IPS DF 19.7 (cell line): Measurements from ENCODE around the gene G2E3.
A peak's percentile ranks its signal among the peaks of the same experiment; 100 is the strongest.
"Not testable (repeated sequence)": the region's sequence is repeated elsewhere in the genome, so short reads cannot be mapped to it uniquely, and the experiment has no call there.

Experiments used
- DNase-seq: peaks from one replicate; pipeline ENCODE4 v3.0.0-alpha.2; 2013; ENCODE audit warnings: low read depth, low spot score

G2E3 gene

DNA sequence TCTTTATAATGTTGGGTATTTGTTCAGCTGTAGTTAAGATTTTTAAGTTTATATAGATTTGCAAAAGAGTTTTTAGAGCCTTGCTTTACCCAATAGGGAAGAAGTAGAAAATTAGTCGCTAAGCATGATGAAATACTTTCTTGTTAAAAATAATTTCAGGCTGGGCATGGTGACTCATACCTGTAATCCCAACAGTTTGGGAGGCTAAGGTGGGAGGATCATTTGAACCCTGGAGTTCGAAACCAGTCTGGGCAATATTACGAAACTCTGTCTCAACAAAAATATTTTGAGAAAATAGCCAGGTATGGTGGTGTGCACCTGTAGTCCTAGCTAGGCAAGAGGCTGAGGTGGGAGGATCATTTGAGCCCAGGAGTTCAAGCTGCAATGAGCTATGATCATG lies 44.4 kb downstream of the G2E3 start:
- DNase-seq: no peak

DNA sequence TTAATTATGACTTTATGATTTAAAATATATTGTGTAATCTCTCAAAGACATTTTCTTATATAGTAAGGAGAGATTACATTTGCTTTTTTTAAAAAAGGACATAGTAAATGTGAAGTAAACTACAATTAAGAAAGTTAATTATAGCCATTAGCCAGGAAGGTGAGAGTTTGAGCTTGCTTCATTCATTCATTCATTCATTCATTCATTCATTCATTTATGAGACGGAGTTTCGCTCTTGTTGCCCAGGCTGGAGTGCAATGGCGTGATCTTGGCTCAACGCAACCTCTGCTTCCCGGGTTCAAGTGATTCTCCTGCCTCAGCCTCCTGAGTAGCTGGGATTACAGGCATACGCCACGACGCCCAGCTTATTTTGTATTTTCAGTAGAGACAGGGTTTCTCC lies 45.7 kb downstream of the G2E3 start:
- DNase-seq: not testable (repeated sequence)

DNA sequence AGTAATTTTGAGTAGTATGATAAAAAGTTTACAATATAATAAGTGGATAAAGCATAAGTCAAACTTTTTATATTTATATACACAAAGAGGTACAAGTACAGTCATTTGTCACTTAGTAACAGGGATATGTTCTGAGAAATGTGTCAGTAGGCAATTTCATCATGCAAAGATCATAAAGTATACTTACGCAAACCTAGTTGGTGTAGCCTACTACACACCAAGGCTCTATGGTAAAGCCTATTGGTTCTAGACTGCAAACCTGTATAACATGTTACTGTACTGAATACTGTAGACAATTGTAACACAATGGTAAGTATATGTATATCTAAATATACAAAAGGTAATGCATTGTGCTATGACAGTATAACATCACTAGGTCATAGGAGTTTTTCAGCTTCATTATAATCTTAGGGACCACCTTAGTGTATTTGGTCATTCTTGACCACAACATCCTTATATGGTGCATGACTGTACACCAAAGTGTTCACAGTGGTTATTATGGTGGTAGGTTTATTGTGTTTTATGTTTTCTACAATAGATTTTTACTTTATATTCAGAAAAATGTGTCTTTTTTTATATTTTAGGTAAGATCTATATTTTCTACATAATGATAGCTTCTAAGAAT lies 48.3 kb downstream of the G2E3 start:
- no peak for DNase-seq

DNA sequence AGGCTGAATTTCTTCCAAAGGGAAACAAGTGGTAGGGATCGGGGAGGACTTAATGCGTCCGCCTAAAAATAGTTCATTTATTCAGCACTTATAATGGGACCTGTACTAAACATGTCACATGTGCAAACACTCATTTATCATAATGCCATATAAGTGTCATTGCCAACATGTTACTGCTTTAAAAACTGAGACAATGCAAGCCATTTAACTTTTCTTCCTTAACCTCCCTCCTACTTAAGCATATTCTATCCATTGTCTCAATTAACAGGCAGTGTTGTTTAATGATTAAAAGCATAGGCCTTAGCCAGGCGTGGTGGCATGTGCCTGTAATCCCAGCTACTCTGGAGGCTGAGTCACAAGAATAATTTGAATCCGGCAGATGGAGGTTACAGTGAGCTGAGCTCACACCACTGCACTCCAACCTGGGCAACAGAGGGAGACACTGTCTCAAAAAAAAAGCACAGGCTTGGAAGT lies 49.6 kb downstream of the G2E3 start:
- no peak for DNase-seq

DNA sequence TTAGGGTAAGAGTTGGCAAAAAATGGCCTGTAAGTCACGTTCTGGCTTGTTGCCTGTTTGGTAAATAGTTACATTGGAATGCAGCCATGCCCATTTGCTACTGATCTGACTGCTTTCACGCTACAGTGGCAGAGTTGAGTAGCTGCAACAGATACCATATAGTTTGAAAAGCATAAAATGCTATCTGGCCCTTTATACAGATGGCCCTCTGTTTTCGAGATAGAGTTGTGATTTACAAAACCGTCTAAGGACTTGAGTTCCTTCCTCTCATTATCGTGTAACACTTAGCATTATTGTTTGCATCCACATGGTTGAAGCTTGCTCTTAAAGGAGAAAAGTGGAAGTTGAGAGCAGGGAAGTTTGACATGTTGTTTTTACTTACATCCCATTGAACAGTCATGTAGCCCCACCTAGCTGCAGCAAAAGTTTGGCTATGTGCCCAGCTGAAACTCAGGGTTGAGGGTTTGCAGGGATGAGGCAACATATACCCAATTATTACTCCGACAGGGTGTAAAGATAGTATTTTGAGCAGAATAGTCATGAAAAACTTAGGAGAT lies 51.9 kb downstream of the G2E3 start:
- no peak for DNase-seq

DNA sequence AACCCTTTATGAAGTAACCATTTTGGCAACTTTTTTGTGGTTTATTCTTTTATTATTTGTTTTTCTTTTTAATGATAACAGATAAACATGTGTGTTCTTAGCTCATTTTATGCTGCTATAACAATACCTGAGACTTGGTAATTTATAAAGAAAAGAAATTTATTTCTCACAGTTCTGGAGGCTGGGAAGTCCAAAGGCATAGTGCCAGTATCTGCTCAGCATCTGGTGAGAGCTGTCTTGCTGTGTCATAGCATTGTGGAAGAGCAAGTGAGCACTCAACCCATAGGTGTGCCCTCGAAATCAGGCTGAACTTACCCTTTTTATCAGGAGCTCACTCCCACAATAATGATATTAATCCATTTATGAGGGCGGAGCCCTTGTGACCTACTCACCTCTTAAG lies 55.2 kb downstream of the G2E3 start:
- DNase-seq: no peak

DNA sequence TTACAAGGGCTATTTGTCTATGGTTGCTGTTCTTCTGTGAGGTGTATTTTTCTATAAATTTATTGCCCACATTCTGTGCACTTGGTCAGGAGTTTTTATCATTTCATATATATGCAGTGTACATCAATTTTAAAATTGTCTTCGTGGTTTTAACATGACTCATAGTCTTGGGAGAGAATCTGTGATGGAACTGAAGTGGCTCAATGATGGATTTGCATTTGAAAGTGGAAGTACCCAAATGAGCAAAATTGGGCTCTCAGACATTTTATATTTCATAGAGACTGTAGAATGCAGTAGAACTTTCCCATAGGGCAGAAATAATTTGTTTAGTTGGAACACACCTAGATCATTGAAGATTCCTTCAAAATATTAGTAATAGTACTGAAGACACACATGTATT lies 61.2 kb downstream of the G2E3 start:
- DNase-seq: no peak

DNA sequence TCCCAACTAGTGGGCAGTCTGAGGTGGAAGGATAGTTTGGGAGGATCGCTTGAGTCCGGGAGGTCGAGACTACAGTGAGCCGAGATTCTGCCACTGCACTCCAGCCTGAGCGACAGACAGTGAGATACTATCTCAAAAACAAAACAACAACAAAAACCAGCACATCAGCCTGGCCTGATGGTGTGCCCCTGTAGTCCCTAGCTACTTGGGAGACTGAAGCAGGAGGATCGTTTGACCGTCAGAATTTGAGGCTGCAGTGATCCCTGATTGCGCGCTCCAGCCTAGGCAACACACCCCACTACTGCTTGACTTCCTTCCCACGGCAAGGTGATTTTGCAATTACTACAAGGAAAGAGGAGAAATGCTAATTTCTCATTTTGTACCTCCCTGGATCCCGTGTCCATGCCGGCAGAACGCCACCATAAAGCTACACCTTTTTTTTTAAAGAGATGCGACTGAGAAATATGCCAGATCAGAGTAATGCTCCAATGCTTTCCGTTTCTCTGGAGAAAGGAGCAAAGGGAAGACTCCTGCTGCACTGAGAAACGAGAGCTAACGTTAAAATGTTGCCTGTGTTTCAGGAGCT lies 62.5 kb downstream of the G2E3 start:
- no peak for DNase-seq

DNA sequence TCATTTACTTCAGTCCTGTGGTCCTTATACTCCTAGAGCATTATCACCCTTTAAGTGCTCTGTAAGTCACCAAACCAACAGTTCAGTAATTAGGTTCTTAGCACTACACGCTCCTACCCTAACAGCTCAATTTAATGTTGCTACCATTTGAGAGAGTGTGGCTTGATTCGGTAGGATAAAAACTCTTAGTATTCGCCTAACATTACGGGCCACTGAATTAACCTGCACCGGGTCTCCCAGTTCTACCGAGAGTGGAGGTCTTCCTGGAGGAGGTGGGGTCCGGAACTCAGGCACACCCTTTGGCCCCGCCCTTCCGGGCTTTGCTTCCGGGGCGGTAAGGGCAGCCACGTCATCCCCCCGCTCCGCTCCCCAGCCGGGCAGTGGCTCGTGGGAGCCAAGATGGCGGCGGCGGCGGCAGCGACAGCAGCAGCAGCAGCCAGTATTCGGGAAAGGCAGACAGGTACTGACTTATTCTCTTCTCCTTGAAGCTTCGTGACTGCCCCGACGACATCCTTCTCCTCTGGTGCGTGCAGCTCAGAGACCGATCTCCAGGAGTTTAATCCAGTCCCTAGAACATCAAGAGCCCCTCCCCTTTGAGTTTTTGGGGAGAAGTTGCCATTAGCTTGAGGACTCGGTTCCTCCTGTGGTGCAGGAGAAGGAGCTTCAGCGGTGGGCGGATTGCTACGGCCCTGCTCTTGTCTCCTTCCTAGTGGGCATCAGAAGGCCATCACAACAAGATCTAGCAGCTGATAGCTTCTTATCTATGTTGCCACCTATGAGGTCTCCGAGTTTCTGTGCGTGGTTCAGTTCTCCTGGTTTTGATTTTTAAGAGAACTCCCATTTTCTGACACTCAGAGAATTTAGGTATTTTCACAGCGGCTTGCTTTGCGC lies 63.2 kb downstream of the G2E3 start, which contains the start of gene SCFD1:
Gene SCFD1, plus strand, starts transcription at position 380 of the 891 bp plus-strand sequence. Its CDS starts 20 bp downstream, at position 400.
- DNase-seq: peak; percentile 78

DNA sequence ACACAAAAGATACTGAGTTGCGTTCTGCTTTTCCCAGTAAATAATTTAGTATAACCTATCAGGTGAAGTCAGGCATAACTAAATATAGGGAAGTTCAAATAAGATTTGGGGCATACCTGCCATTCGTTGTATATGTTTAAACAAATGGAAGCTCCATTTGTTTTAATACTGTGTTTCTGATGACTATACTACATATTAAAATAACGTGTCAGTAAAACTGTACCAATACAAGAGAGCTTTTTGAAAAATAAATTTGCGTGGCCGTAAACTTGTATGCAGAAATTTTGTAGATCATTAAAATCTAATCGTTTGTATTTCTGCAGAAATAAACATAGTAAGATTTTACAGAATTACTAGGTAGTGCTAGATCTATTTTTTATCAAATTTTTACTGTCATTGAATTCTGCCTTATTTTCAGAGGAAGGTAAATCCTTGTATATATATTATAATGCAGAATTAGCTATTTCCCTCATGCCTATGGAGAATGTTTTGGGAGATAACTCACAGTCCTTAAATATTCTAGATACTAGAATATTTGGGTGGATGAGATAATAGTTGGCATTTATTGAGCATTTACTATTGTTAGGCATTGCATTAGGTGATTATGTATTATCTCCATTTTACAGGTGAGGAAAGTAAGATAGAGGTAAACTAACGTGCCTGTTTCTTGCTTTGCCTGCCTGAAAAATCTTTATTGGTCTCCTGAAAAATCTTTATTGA lies 64.6 kb downstream of the G2E3 start:
- DNase-seq: no peak

DNA sequence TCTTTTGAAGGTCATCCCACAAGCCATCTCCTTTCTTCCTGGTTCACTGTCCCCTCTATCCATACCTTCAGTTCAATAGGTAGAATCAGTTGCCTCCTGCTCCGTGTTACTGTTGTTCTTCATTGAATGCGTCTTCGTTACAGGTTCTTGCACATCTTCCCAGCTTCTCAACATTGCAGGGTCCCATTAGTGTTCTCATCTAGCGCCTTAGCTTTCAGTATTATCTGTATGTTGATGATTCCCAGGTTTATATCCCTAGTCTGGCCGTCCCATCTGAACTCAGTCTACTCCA lies 65.1 kb downstream of the G2E3 start:
- no peak for DNase-seq

DNA sequence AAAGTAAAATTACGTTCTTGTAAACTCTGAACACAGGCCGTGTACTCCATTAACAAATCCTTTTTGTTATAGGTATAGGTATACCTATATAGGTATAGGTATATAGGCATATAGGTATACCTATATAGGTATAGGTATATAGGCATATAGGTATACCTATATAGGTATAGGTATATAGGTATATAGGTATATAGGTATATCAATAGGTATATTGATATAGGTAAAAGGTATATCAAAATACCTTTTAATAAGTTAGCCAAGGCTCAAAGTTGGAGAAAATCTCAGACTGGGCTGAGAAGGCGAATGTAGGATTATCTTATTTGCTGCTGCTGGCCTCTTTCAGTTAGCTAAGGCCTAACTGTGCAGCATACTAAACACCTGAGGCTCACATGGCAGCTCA lies 66.6 kb downstream of the G2E3 start:
- DNase-seq: no peak

DNA sequence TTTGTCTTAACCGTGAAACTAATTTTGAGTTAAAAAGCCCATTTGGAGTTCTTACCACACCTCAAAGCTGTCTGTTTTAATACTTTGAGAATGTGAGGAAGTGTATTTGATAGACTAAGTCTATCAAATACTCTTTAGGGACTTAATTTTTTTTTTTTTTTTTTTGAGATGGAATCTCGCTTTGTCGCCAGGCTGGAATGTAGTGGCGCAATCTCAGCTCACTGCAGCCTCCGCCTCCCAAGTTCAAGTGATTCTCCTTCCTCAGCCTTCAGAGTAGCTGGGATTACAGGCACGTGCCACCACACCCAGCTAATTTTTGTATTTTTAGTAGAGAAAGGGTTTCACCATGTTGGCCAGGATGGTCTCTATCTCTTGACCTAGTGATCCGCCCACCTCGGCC lies 70.5 kb downstream of the G2E3 start:
- DNase-seq: not testable (repeated sequence)

DNA sequence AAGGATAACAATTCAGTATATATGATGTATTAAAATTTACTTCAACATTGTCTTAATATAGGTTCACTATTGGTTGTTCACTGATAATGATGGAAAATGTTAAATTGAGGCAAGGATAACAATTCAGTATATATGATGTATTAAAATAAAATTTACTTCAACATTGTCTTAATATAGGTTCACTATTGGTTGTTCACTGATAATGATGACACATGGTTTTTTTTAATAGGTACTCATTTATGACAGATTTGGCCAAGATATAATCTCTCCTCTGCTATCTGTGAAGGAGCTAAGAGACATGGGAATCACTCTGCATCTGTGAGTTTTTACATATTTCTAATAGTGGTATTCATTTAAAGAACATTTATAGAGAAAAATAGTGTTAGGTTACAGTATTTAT lies 71.3 kb downstream of the G2E3 start:
- DNase-seq: no peak

DNA sequence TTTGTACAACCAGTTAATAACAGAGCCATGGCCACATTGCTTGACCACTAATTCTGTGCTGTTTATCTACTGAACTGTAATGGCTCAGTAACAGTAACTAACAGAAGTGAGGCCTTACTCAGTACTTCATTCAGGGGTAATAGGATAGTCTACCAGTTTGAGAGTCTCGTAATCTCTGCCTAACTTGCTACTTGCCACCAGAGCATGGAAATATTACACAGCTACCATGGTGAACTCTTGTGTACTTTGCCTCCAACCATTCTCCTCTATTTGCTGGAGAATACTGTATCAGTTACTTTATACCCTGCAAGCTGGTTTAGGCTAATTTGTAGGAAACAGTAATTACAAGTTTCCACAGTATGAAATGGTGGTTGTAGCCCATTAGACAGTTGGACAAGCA lies 73.8 kb downstream of the G2E3 start:
- no peak for DNase-seq

DNA sequence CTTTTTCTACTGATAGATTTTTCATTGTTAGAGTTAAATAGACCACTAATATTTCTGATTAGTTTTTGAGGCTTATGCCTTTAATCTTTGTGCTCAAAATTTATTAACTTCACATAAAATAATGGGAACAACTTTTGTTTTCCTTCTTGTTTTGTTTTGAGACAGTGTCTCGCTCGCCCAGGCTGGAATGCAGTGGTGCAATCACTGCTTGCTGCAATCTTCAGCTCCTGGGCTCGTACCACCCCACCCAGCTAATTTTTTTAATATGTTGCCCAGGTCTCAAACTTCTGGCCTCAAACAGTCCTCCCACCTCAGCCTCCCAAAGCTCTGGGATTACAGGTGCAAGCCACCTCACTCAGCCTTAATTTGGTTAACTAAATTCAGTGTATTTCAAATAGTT lies 80.0 kb downstream of the G2E3 start:
- DNase-seq: no peak

DNA sequence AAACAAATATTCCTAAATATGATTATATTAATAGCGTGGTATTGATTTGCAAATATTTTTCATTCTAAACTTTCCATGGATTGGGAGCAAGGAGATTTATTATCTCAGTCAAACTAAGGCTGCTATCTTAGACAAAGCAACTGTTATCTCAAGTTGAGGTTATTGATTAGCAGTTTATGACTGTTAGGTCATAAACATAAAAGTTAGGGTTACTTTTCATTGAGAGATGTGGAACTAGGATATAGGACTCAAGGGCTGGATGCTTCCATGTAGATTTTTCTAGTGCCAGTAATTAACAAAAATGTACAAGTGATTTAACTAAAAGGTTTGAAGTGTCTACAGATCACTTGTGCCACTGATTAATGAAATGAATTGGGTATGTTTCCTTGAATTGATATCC lies 82.2 kb downstream of the G2E3 start:
- no peak for DNase-seq

DNA sequence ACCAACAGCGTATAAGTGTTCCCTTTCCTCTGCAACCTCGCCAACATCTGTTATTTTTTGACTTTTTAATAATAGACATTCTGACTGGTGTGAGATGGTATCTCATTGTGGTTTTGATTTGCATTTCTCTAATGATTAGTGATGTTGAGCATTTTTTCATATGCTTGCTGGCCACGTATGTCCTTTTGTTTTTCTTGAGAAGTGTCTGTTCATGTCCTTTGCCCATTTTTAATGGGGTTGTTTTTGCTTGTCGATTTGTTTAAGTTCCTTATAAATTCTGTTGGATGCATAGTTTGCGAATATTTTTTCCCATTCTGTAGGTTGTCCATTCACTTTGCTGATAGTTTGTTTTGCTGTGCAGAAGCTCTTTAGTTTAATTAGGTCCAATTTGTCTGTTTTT lies 85.5 kb downstream of the G2E3 start:
- DNase-seq: not testable (repeated sequence)

DNA sequence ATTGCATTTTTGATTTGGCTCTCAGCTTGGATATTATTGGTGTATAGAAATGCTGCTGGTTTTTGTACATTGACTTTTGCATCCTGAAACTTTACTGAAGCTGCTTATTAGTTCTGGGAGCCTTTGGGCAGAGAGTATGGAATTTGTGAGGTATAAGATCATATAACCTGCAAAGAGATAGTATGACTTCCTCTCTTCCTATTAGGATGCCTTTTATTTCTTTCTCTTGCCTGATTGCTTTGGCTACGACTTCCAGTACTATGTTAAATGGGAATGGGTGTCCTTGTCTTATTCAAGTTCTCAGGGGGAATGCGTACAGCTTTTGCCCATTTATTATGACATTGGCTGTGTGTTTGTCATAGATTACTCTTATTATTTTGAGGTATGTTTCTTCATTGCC lies 86.6 kb downstream of the G2E3 start:
- DNase-seq: no peak

DNA sequence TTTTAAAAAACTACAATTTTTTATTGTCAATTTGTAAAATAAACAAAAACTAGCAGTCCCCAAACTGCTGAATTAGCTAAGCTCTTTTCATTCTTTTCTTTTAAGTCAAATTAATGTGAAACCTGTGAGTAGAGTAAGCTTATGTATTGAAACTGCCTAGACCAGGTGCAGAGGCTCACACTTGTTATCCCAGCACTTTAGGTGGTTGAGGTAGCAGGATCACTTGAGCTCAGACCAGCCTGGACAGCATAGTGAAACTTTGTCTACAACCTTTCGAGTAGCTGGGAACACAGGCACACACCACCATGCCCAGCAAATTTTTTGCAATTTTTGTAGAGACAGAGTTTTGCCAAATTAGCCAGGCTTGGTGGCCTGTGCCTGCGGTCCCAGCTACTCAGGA lies 89.5 kb downstream of the G2E3 start:
- no peak for DNase-seq

DNA sequence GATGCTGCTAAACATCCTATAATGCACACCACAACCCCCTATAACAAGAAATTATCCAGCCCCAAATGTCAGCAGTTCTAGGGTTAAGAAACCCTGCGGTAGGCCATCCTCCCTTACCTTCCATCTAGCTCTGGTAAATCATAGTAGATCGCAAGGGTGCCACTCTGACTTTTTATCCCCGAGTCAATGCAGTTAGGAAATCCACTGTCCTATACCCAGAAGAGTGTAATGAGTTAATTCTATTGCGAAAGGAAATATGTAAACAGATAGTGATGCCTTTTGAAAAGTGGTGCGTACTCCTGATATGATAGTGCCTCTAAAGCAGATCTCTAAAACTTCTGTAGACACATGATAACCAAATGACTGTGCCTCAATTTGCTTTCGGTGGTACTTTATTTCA lies 93.0 kb downstream of the G2E3 start:
- no peak for DNase-seq

DNA sequence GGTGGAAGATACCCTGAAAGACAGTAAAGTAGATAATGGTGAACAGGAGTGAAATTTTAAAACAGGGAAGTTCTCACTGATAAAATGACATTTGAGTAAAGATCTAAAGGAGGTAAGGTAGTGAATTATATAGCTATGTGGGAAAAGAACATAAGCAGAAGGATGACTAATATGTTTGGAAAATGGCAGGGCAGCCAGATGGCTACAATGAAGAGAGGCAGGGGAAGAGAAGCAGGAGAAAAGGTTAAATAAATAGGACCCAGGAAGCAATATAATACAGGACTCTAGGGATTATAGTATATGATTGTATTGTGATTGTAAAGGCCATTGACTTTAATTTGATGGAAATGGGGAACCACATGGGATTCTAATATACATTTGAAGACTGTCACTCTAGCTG lies 96.2 kb downstream of the G2E3 start:
- no peak for DNase-seq
